ENCODE results near the gene ARHGAP15.

DNA sequence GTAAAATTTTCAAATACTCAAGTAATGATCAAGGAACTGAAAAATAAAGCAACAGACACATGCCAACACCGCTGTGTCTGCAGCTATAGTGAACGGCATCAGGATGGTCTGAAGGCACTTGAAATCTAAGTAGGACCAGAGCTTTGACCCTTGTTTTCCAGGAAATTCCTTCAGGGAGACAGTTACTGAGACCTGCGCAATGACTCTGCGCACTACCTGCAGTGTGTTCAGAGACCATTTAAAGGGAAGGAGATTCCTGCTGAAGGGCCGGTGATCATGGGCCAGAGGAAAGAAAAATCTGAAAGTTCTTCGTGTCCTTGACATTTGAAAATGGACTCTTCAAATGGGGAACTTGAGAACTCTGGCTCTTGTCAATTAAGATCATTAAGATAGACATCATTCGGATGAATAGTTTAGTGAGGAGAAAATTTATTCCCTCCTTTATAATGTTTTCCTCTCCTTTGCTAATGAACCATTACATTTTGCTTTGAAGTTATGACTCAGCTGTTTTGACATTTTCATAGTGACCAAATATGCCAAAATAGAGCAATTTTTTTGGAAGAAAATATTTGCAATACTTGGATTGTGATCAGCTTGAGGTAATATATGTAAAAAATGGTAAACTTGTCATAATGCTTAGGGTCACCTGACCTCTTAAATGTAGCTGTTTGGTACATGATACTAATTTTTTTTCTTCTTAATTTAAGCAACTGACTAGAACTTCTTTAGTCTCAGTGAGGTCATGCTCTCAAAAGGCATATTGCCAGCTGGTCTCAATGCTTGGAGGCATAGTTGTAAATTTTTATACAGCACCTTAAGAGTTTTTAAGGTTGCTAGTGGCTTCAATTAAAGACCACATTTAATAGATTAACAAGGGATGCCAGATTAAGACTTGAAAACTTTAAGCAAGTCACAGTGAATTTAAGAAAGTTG, 329.3 kb downstream of the ARHGAP15 start:
- no peak for TF ChIP-seq ZNF274 (IDR thresholded peaks at IDR 0.05; ENCODE audit: low read depth, low read length)
- no peak for TF ChIP-seq SUZ12 (IDR thresholded peaks at IDR 0.05; ENCODE audit: extremely low read depth, insufficient read depth, insufficient read length)
- no peak for TF ChIP-seq YY1 (IDR thresholded peaks at IDR 0.05; ENCODE audit: insufficient read depth, insufficient read length)

All from NT2/D1 (cell line).